Measurements from ENCODE around the gene ATXN1.

Gene ATXN1

GRCh38 chr6:16473184-16473907, 287.9 kb downstream of the ATXN1 start:
- H3K27me3 ChIP-seq (replicated peaks; ENCODE audit: control insufficient read depth, insufficient read depth, low read length): no peaks in the 10 kb centered on the region
- no peaks in the 10 kb centered on the region for H3K36me3 ChIP-seq (ENCODE audit: control insufficient read depth, insufficient read depth, low read length)
- TF ChIP-seq CTCF (IDR thresholded peaks at IDR 0.05; ENCODE audit: insufficient read depth, low read length, poor library complexity, severe bottlenecking): no peak
- 0 out of 2 replicates have a peak overlapping the region, but pooled peaks have one; percentile 0 for H3K4me3 ChIP-seq (replicated peaks; ENCODE audit: low read depth, low read length)
- peak; percentile 70 for DNase-seq (ENCODE audit: extremely low read depth, insufficient read length)

GRCh38 chr6:16472349-16473069, 288.8 kb downstream of the ATXN1 start:
- TF ChIP-seq CTCF (IDR thresholded peaks at IDR 0.05; ENCODE audit: insufficient read depth, low read length, poor library complexity, severe bottlenecking): no peak
- Histone ChIP-seq H3K27me3 (replicated peaks; ENCODE audit: control insufficient read depth, insufficient read depth, low read length) (no peaks in the 10 kb centered on the region), H3K4me3 (replicated peaks; ENCODE audit: low read depth, low read length) (no peak overlapping the region; the same call in 1 of the 2 replicates), H3K36me3 (ENCODE audit: control insufficient read depth, insufficient read depth, low read length) (no peaks in the 10 kb centered on the region)
- no peak for DNase-seq (ENCODE audit: extremely low read depth, insufficient read length)

- H3K4me3 ChIP-seq (replicated peaks; ENCODE audit: low read depth, low read length): peak overlapping the region; percentile 3; the same call in 1 of the 2 replicates
- no peaks in the 10 kb centered on the region for H3K27me3 ChIP-seq (replicated peaks; ENCODE audit: control insufficient read depth, insufficient read depth, low read length)
- DNase-seq (ENCODE audit: extremely low read depth, insufficient read length): no peak
- H3K36me3 ChIP-seq (ENCODE audit: control insufficient read depth, insufficient read depth, low read length): no peaks in the 10 kb centered on the region
- no peak for TF ChIP-seq CTCF (IDR thresholded peaks at IDR 0.05; ENCODE audit: insufficient read depth, low read length, poor library complexity, severe bottlenecking)
Observed at GRCh38 chr6:16471910-16472297, 289.4 kb downstream of the ATXN1 start.

GRCh38 chr6:16471222-16471909, 289.9 kb downstream of the ATXN1 start:
- Histone ChIP-seq H3K4me3 (replicated peaks; ENCODE audit: low read depth, low read length) (peak overlapping the region; percentile 3; the same call in 1 of the 2 replicates), H3K27me3 (replicated peaks; ENCODE audit: control insufficient read depth, insufficient read depth, low read length) (no peaks in the 10 kb centered on the region), H3K36me3 (ENCODE audit: control insufficient read depth, insufficient read depth, low read length) (no peaks in the 10 kb centered on the region)
- peak; percentile 68 for DNase-seq (ENCODE audit: extremely low read depth, insufficient read length)
- TF ChIP-seq CTCF (IDR thresholded peaks at IDR 0.05; ENCODE audit: insufficient read depth, low read length, poor library complexity, severe bottlenecking): no peak

- no peak for DNase-seq (ENCODE audit: extremely low read depth, insufficient read length)
- no peak for TF ChIP-seq CTCF (IDR thresholded peaks at IDR 0.05; ENCODE audit: insufficient read depth, low read length, poor library complexity, severe bottlenecking)
- Histone ChIP-seq H3K27me3 (replicated peaks; ENCODE audit: control insufficient read depth, insufficient read depth, low read length) (no peaks in the 10 kb centered on the region), H3K36me3 (ENCODE audit: control insufficient read depth, insufficient read depth, low read length) (no peaks in the 10 kb centered on the region), H3K4me3 (replicated peaks; ENCODE audit: low read depth, low read length) (no peak overlapping the region)
Observed at GRCh38 chr6:16470502-16471221, 290.6 kb downstream of the ATXN1 start.
